Measurements from ENCODE around the gene ZIC5. TPM values are rescaled to one million over a fixed set of nuclear protein-coding genes. Genes with fewer than 3 reads are reported as not detected.

ZIC5 gene
- total and polyA plus RNA-seq, 11 donors = not detected

- H3K36me3 ChIP-seq = no peaks in the 10 kb centered on the region
- peaks cover 4 to 43% (median 23%) of the 10 kb centered on the region in 12 donors for H3K4me1 ChIP-seq
- peaks cover 0 to 5% (median 0%) of the 10 kb centered on the region in 12 donors for H3K9me3 ChIP-seq
- 5 to 8% (median 7%) methylated on average over 32 to 42 of the region's 42 CpGs for WGBS, 4 donors
- H3K4me3 ChIP-seq = peak overlapping the region in 1 of 12 donors; percentile 7
- no peak overlapping the region for H3K27ac ChIP-seq
- intact Hi-C loops (cut with DNase I) = no loop called here
- DNase-seq = no peak
- no peak for TF ChIP-seq CTCF (IDR thresholded peaks at IDR 0.05)
- TF ChIP-seq POLR2A (IDR thresholded peaks at IDR 0.05) = no peak
- ATAC-seq = no peak
- peaks cover 84 to 99% (median 95%) of the 10 kb centered on the region in 9 donors for H3K27me3 ChIP-seq
Measured at GRCh38 chr13:99983499-99984401, 12.2 kb upstream of the ZIC5 start.

DNA sequence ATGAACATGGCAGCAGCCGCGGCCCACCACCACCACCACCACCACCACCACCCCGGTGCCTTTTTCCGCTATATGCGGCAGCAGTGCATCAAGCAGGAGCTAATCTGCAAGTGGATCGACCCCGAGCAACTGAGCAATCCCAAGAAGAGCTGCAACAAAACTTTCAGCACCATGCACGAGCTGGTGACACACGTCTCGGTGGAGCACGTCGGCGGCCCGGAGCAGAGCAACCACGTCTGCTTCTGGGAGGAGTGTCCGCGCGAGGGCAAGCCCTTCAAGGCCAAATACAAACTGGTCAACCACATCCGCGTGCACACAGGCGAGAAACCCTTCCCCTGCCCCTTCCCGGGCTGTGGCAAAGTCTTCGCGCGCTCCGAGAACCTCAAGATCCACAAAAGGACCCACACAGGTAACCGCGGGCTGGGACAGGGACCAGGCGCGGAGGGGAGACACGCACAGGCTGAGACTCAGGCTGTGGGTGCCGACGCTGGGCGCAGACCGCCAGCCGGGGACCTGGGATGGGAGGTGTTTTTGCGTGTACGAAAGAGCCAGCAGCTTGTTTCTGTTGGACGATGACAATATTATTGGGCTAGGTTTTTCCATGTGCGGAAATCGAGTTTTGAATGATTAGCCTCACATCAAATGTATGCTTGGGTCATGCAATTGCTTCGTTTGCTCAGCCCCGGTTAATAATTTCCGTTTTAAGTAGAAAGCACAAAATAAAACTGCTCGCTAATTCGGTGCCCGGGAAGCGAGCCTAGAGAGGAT, 11.3 kb upstream of the ZIC5 start:
- 4 to 13% (median 6%) methylated on average over 23 to 48 of the region's 48 CpGs for WGBS, 4 donors
- intact Hi-C loops (cut with DNase I) = no loop called here
- Histone ChIP-seq H3K4me3 (no peak overlapping the region), H3K27ac (no peak overlapping the region), H3K27me3 (peaks cover 83 to 99% (median 95%) of the 10 kb centered on the region in 9 donors), H3K9me3 (peaks cover 0 to 5% (median 0%) of the 10 kb centered on the region in 12 donors), H3K4me1 (peaks cover 4 to 42% (median 23%) of the 10 kb centered on the region in 12 donors), H3K36me3 (no peaks in the 10 kb centered on the region)
- no peak for TF ChIP-seq POLR2A (IDR thresholded peaks at IDR 0.05)
- TF ChIP-seq CTCF (IDR thresholded peaks at IDR 0.05) = no peak
- ATAC-seq (no peak), DNase-seq (no peak)

- H3K9me3 ChIP-seq = peaks cover 0 to 5% (median 0%) of the 10 kb centered on the region in 12 donors
- ATAC-seq (no peak), DNase-seq (no peak)
- intact Hi-C loops (cut with DNase I) = no loop called here
- H3K4me1 ChIP-seq = peaks cover 4 to 43% (median 23%) of the 10 kb centered on the region in 12 donors
- no peak overlapping the region for H3K27ac ChIP-seq
- H3K4me3 ChIP-seq = peak overlapping the region in 10 of 12 donors; percentile 9 to 58 (median 48)
- no peaks in the 10 kb centered on the region for H3K36me3 ChIP-seq
- TF ChIP-seq CTCF (IDR thresholded peaks at IDR 0.05) (no peak), POLR2A (IDR thresholded peaks at IDR 0.05) (no peak)
- WGBS, 4 donors = 1 to 8% (median 1%) methylated on average over 2 to 98 of the region's 98 CpGs
- peaks cover 81 to 99% (median 95%) of the 10 kb centered on the region in 9 donors for H3K27me3 ChIP-seq
Measured at GRCh38 chr13:99982036-99982730, 10.6 kb upstream of the ZIC5 start.
